ENCODE results near the gene NFASC.

NFASC gene

GRCh38 chr1:204870160-204870912, at the start of gene NFASC:
Gene NFASC (plus strand): TSS chr1:204870862. CDS start chr1:204944316, 73,454 bp downstream.
- DNase-seq (ENCODE audit: low spot score): no peak

- DNase-seq (ENCODE audit: low spot score): no peak
These were observed 49.2 kb upstream of the NFASC start for GRCh38 chr1:204821476-204821875.

- DNase-seq (ENCODE audit: low spot score): no peak
These were observed 48.7 kb upstream of the NFASC start for GRCh38 chr1:204821924-204822323.

- DNase-seq (ENCODE audit: low spot score): peak; percentile 47
These were observed 43.7 kb upstream of the NFASC start for GRCh38 chr1:204826970-204827369.

GRCh38 chr1:204828352-204828850, 42.3 kb upstream of the NFASC start:
- peak; percentile 54 for DNase-seq (ENCODE audit: low spot score)

GRCh38 chr1:204829133-204829825, 41.4 kb upstream of the NFASC start:
- no peak for DNase-seq (ENCODE audit: low spot score)

- no peak for DNase-seq (ENCODE audit: low spot score)
These were observed 39.9 kb upstream of the NFASC start for GRCh38 chr1:204830747-204831146.

GRCh38 chr1:204831186-204831585, 39.5 kb upstream of the NFASC start:
- no peak for DNase-seq (ENCODE audit: low spot score)

GRCh38 chr1:204834336-204834735, 36.3 kb upstream of the NFASC start:
- no peak for DNase-seq (ENCODE audit: low spot score)

GRCh38 chr1:204834752-204835151, 35.9 kb upstream of the NFASC start:
- DNase-seq (ENCODE audit: low spot score): no peak

GRCh38 chr1:204835737-204836136, 34.9 kb upstream of the NFASC start:
- DNase-seq (ENCODE audit: low spot score): no peak

- DNase-seq (ENCODE audit: low spot score): no peak
These were observed 33.8 kb upstream of the NFASC start for GRCh38 chr1:204836856-204837255.

GRCh38 chr1:204837440-204838084, 33.1 kb upstream of the NFASC start:
- peak; percentile 49 for DNase-seq (ENCODE audit: low spot score)

GRCh38 chr1:204841316-204841715, 29.3 kb upstream of the NFASC start:
- DNase-seq (ENCODE audit: low spot score): no peak

GRCh38 chr1:204841798-204842197, 28.9 kb upstream of the NFASC start:
- DNase-seq (ENCODE audit: low spot score): no peak

GRCh38 chr1:204842369-204842768, 28.3 kb upstream of the NFASC start:
- no peak for DNase-seq (ENCODE audit: low spot score)

- no peak for DNase-seq (ENCODE audit: low spot score)
These were observed 27.8 kb upstream of the NFASC start for GRCh38 chr1:204842892-204843291.

GRCh38 chr1:204846546-204846945, 24.1 kb upstream of the NFASC start:
- DNase-seq (ENCODE audit: low spot score): no peak

- no peak for DNase-seq (ENCODE audit: low spot score)
These were observed 22.1 kb upstream of the NFASC start for GRCh38 chr1:204848579-204848978.

- no peak for DNase-seq (ENCODE audit: low spot score)
These were observed 17.8 kb upstream of the NFASC start for GRCh38 chr1:204852854-204853253.

GRCh38 chr1:204853436-204853835, 17.2 kb upstream of the NFASC start:
- DNase-seq (ENCODE audit: low spot score): no peak

GRCh38 chr1:204854286-204854685, 16.4 kb upstream of the NFASC start:
- DNase-seq (ENCODE audit: low spot score): no peak

GRCh38 chr1:204858363-204858821, 12.3 kb upstream of the NFASC start:
- no peak for DNase-seq (ENCODE audit: low spot score)
